H9 (cell line): ENCODE data around the gene MZF1. TPM values are rescaled to one million over a fixed set of nuclear protein-coding genes. Genes with fewer than 3 reads are reported as not detected.

ENCODE experiments used
- DNase-seq: peaks from one replicate; pipeline ENCODE4 v3.0.0-alpha.2; 2017
- H2AFZ ChIP-seq: one replicate; pipeline ENCODE4 v1.6.1; 2013; ENCODE audit warnings: mild to moderate bottlenecking, low read length, control low read depth, moderate library complexity
- H2AK5ac ChIP-seq: 2 replicates; pipeline ENCODE4 v1.6.1; 2013; ENCODE audit warnings: low read length, control low read depth, mixed read lengths; ENCODE audit not compliant: insufficient read length
- H2BK120ac ChIP-seq: one replicate; pipeline ENCODE4 v1.6.1; 2013; ENCODE audit warnings: low read depth, mild to moderate bottlenecking, low read length, control low read depth, inconsistent platforms; ENCODE audit not compliant: poor library complexity, severe bottlenecking
- H2BK12ac ChIP-seq: 2 replicates; pipeline ENCODE4 v1.6.1; 2013; ENCODE audit warnings: low read length, control low read depth, mixed read lengths, low read depth; ENCODE audit not compliant: insufficient read length
- H2BK15ac ChIP-seq: 2 replicates; pipeline ENCODE4 v1.6.1; 2013; ENCODE audit warnings: low read depth, low read length, control low read depth
- H2BK20ac ChIP-seq: one replicate; pipeline ENCODE4 v1.6.1; 2013; ENCODE audit warnings: low read depth, mild to moderate bottlenecking, low read length, control low read depth, inconsistent platforms; ENCODE audit not compliant: poor library complexity, severe bottlenecking
- H2BK5ac ChIP-seq: 2 replicates; pipeline ENCODE4 v1.6.1; 2013; ENCODE audit warnings: low read length, control low read depth, mixed read lengths; ENCODE audit not compliant: insufficient read length
- H3K14ac ChIP-seq: 2 replicates; pipeline ENCODE4 v1.6.1; 2013; ENCODE audit warnings: low read length, control low read depth; ENCODE audit not compliant: insufficient read depth
- H3K18ac ChIP-seq: 2 replicates; pipeline ENCODE4 v1.6.1; 2013; ENCODE audit warnings: low read depth, mild to moderate bottlenecking, mixed read lengths, low read length, control low read depth; ENCODE audit not compliant: insufficient read length
- H3K23ac ChIP-seq: 2 replicates; pipeline ENCODE4 v1.6.1; 2013; ENCODE audit warnings: low read length, control low read depth, mixed read lengths, low read depth; ENCODE audit not compliant: insufficient read length
- H3K23me2 ChIP-seq: 2 replicates; pipeline ENCODE4 v1.6.1; 2013; ENCODE audit warnings: low read depth, mild to moderate bottlenecking, mixed read lengths, low read length, control low read depth; ENCODE audit not compliant: insufficient read length, poor library complexity, severe bottlenecking
- H3K27ac ChIP-seq: 2 replicates; pipeline ENCODE4 v1.5.1; 2013; ENCODE audit warnings: low read length, control low read depth, mixed read lengths, low read depth; ENCODE audit not compliant: insufficient read length
- H3K27me3 ChIP-seq: 2 replicates; pipeline ENCODE4 v1.6.1; 2013; ENCODE audit warnings: low read length, control low read depth, inconsistent platforms; ENCODE audit not compliant: insufficient read depth
- H3K4ac ChIP-seq: 2 replicates; pipeline ENCODE4 v1.6.1; 2013; ENCODE audit warnings: low read depth, mild to moderate bottlenecking, control low read depth, inconsistent platforms, low read length, moderate library complexity
- H3K4me1 ChIP-seq: 2 replicates; pipeline ENCODE4 v1.6.1; 2013; ENCODE audit warnings: low read length, control low read depth, inconsistent platforms; ENCODE audit not compliant: insufficient read depth
- H3K4me2 ChIP-seq: 2 replicates; pipeline ENCODE4 v1.6.1; 2013; ENCODE audit warnings: low read length, control low read depth, mixed read lengths; ENCODE audit not compliant: insufficient read length, insufficient read depth
- H3K56ac ChIP-seq: 2 replicates; pipeline ENCODE4 v1.6.1; 2013; ENCODE audit warnings: low read depth, mild to moderate bottlenecking, mixed read lengths, low read length, control low read depth; ENCODE audit not compliant: insufficient read length
- H3K79me1 ChIP-seq: 2 replicates; pipeline ENCODE4 v1.6.1; 2013; ENCODE audit warnings: low read depth, mild to moderate bottlenecking, moderate library complexity, low read length, control low read depth, inconsistent platforms; ENCODE audit not compliant: insufficient read depth, poor library complexity, severe bottlenecking
- H3K79me2 ChIP-seq: 2 replicates; pipeline ENCODE4 v1.6.1; 2013; ENCODE audit warnings: low read length, control low read depth, inconsistent platforms; ENCODE audit not compliant: insufficient read depth
- H3K9ac ChIP-seq: 2 replicates; pipeline ENCODE4 v1.6.1; 2013; ENCODE audit warnings: low read length, control low read depth, mixed read lengths; ENCODE audit not compliant: insufficient read length; ENCODE audit errors: extremely low read depth
- H3K9me3 ChIP-seq: one replicate; pipeline ENCODE4 v1.6.1; 2013; ENCODE audit warnings: low read depth, low read length, inconsistent platforms; ENCODE audit not compliant: control insufficient read depth
- H3T11ph ChIP-seq: one replicate; pipeline ENCODE4 v1.6.1; 2013; ENCODE audit warnings: mild to moderate bottlenecking, low read length, control low read depth, inconsistent platforms
- H4K20me1 ChIP-seq: one replicate; pipeline ENCODE4 v1.6.1; 2013; ENCODE audit not compliant: control insufficient read depth, insufficient read length, insufficient read depth
- H4K5ac ChIP-seq: 2 replicates; pipeline ENCODE4 v1.6.1; 2013; ENCODE audit warnings: low read depth, mild to moderate bottlenecking, mixed read lengths, low read length, control low read depth; ENCODE audit not compliant: insufficient read length
- H4K8ac ChIP-seq: replicated peaks from 2 replicates; pipeline ENCODE4 v1.6.1; 2013; ENCODE audit warnings: low read length, control low read depth, mixed read lengths, low read depth; ENCODE audit not compliant: insufficient read length
- H4K91ac ChIP-seq: 2 replicates; pipeline ENCODE4 v1.6.1; 2013; ENCODE audit warnings: low read depth, mild to moderate bottlenecking, moderate library complexity, mixed read lengths, low read length, control low read depth; ENCODE audit not compliant: insufficient read length
- H3K27ac Mint-ChIP-seq, 3 experiments: 2 replicates in 2 of 3; 3 replicates in 1 of 3; pipeline ENCODE4 v1.8.0; 2020 to 2021; ENCODE audit warnings: mixed read lengths in 3 of 3, mild to moderate bottlenecking in 1 of 3, moderate library complexity in 1 of 3
- H3K27me3 Mint-ChIP-seq: 2 replicates; pipeline ENCODE4 v1.8.0; 2021; ENCODE audit warnings: low read depth, mild to moderate bottlenecking, moderate library complexity, mixed read lengths
- H3K36me3 Mint-ChIP-seq, 3 experiments: 2 replicates in 2 of 3; 3 replicates in 1 of 3; pipeline ENCODE4 v1.8.0; 2020 to 2021; ENCODE audit warnings: low read depth in 3 of 3, mixed read lengths in 3 of 3; ENCODE audit not compliant: insufficient read depth in 1 of 3
- H3K4me1 Mint-ChIP-seq, 2 experiments: 2 replicates each; pipeline ENCODE4 v1.8.0; 2020; ENCODE audit warnings: mixed read lengths in 2 of 2
- H3K4me3 Mint-ChIP-seq, 2 experiments: 2 replicates in 1 of 2; 3 replicates in 1 of 2; pipeline ENCODE4 v1.8.0; 2020 to 2021; ENCODE audit warnings: mild to moderate bottlenecking in 2 of 2, mixed read lengths in 2 of 2, moderate library complexity in 1 of 2
- H3K9me3 Mint-ChIP-seq, 2 experiments: 2 replicates in 1 of 2; 3 replicates in 1 of 2; pipeline ENCODE4 v1.8.0; 2020; ENCODE audit warnings: mild to moderate bottlenecking in 2 of 2, mixed read lengths in 2 of 2, moderate library complexity in 1 of 2
- CTCF ChIP-seq: fragments of 200-600 bp; sonication (generic); conservative IDR thresholded peaks from 3 replicates; pipeline ENCODE4 v1.8.0; 2021; ENCODE audit warnings: antibody characterized with exemption, mild to moderate bottlenecking
- WGBS: extraction: QIAGEN DNeasy Blood & Tissue Kit; methylation state at CpG from one replicate; pipeline ENCODE4 v1.1.7; 2013; ENCODE audit warnings: missing lambda C conversion rate, low lambda C conversion rate, mixed read lengths; ENCODE audit not compliant: insufficient read length; ENCODE audit errors: extremely low coverage; 5-methylcytosine and 5-hydroxymethylcytosine counted together
- total RNA-seq: library from RNA; stranded (reverse); gene quantifications from 2 replicates; pipeline ENCODE4 v1.2.1, GENCODE V29; 2021

The MZF1 gene
- total RNA-seq, 1 experiment from 2014 or later, result 23.6 TPM

GRCh38 chr19:58529405-58529804, 43.7 kb downstream of the MZF1 start:
- no CpG with 5 or more reads among the region's 3 CpGs for WGBS
- no peak overlapping the region for H3K27ac Mint-ChIP-seq
- H3K79me1 ChIP-seq, result no peaks in the 10 kb centered on the region
- no peak overlapping the region for H3T11ph ChIP-seq
- no peak overlapping the region for H3K4ac ChIP-seq
- no peak overlapping the region for H2BK12ac ChIP-seq
- no peak overlapping the region for H3K14ac ChIP-seq
- no peak overlapping the region for H2BK5ac ChIP-seq
- H3K27me3 ChIP-seq, result no peaks in the 10 kb centered on the region
- peaks cover 34% of the 10 kb centered on the region for H3K27me3 Mint-ChIP-seq
- peaks cover 6% of the 10 kb centered on the region; the same call in 1 of the 2 replicates for H3K4me1 ChIP-seq
- H3K79me2 ChIP-seq, result no peaks in the 10 kb centered on the region
- no peak overlapping the region for H2BK20ac ChIP-seq
- no peaks in the 10 kb centered on the region for H4K20me1 ChIP-seq
- H3K27ac ChIP-seq, result no peak overlapping the region
- no peak overlapping the region for H3K18ac ChIP-seq
- no peak overlapping the region for H2AK5ac ChIP-seq
- no peak overlapping the region for H3K56ac ChIP-seq
- DNase-seq, result no peak
- no peak overlapping the region for H2BK120ac ChIP-seq
- no peak overlapping the region for H3K4me2 ChIP-seq
- no peaks in the 10 kb centered on the region for H3K23me2 ChIP-seq
- H3K9me3 ChIP-seq, result no peaks in the 10 kb centered on the region
- H3K4me3 Mint-ChIP-seq, result no peak overlapping the region
- H3K9ac ChIP-seq, result no peak overlapping the region
- no peak overlapping the region for H4K91ac ChIP-seq
- no peak overlapping the region for H4K5ac ChIP-seq
- TF ChIP-seq CTCF, result no peak
- no peak overlapping the region for H2AFZ ChIP-seq
- no peak overlapping the region for H3K23ac ChIP-seq
- H4K8ac ChIP-seq, result no peak overlapping the region
- H3K4me1 Mint-ChIP-seq, result peaks cover 10% of the 10 kb centered on the region in 2 experiments
- no peak overlapping the region for H2BK15ac ChIP-seq
- no peaks in the 10 kb centered on the region for H3K9me3 Mint-ChIP-seq
- H3K36me3 Mint-ChIP-seq, result no peaks in the 10 kb centered on the region; a peak in 1 of 7 replicates
